Right lobe of liver (tissue), 4 donors: ENCODE data around the gene DNM3.

Experiments used
- POLR2A ChIP-seq: fragments of 450-650 bp; IDR thresholded peaks from one replicate; pipeline ENCODE4 v1.6.1; 2017; ENCODE audit warnings: antibody characterized with exemption, mild to moderate bottlenecking
- TF ChIP-seq, protein P1 (sequence below), 4 donors: fragments of 200-600 bp in 3 of 4; fragments of 450-650 bp in 1 of 4; IDR thresholded peaks; one replicate each; pipeline versions ENCODE4 v1.5.1 to v1.8.0; 2016 to 2022; ENCODE audit warnings: antibody characterized with exemption in 4 of 4, mild to moderate bottlenecking in 2 of 4
- donor health status: DM: no; HTN: no; CAD: no.
- donor health status: DM: no; HTN: no; CAD: no.
- donor health status: DM: no; HTN: yes; CAD: no.

GRCh38 chr1:172394141-172394751 is 552.9 kb downstream of the DNM3 start:
- TF ChIP-seq, protein P1, sequence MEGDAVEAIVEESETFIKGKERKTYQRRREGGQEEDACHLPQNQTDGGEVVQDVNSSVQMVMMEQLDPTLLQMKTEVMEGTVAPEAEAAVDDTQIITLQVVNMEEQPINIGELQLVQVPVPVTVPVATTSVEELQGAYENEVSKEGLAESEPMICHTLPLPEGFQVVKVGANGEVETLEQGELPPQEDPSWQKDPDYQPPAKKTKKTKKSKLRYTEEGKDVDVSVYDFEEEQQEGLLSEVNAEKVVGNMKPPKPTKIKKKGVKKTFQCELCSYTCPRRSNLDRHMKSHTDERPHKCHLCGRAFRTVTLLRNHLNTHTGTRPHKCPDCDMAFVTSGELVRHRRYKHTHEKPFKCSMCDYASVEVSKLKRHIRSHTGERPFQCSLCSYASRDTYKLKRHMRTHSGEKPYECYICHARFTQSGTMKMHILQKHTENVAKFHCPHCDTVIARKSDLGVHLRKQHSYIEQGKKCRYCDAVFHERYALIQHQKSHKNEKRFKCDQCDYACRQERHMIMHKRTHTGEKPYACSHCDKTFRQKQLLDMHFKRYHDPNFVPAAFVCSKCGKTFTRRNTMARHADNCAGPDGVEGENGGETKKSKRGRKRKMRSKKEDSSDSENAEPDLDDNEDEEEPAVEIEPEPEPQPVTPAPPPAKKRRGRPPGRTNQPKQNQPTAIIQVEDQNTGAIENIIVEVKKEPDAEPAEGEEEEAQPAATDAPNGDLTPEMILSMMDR (IDR thresholded peaks at IDR 0.05) = no peak
- no peak for TF ChIP-seq POLR2A
